Stimulated activated CD4-positive, alpha-beta T cell treated with anti-CD3 and anti-CD28 coated beads, Interleukin-15, amount 100 ng/mL, for 1 hour (primary cell): ENCODE measurements around the gene IL1RAPL1.

Source experiments
- DNase-seq, 2 donors: peaks; one replicate each; pipeline ENCODE4 v3.0.0-alpha.2; 2020; ENCODE audit warnings: low read depth in 1 of 2, low spot score in 1 of 2

IL1RAPL1 gene

DNA sequence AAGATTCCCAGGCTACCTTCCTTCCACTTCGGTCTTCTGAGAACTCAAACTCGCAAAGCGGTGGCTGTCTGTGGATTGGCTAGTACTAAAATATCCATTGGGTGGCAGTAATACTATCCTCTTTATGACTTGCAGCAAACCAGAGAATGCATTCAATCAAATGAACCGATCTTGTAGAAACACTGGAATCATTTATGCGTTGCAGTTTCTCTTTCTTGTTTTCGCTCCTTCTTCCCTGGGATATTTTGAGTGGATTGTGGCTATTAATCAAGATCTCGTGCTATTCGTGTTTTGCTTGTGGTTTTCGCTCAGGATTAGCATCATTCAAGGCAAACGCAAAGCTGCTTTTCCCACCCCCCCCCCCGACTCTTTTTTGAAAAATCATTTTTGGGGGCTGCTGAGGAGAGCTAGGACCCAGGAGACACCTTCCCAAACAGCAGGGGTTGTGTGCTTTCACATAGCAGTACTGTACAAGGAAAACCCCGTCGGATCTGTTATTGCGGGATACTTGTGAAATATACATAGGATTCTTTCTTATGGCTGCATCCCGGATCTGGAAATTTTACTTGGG, at the start of gene IL1RAPL1:
IL1RAPL1 (plus strand) TSS at position 466 of the 571 bp plus-strand sequence.
- DNase-seq: no peak

DNA sequence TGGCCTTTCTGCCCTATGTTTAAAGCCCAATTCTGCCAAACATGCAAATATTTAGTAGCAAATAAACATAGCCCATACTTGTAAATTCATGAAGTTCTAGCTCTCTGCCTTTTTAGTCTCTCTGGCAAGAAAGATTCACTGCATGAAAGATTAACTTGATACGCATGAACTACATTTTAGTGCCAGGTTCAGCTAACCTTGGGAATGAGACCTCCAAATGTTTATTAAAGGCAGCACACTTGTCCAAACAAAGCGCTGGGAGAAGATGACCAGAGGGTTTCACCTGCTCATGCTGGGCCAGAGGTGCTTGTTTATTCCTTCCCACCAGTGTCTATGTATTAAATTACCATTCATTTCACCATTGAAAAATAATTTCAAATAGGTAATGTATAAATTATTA, 44.5 kb upstream of the IL1RAPL1 start:
- DNase-seq: no peak

DNA sequence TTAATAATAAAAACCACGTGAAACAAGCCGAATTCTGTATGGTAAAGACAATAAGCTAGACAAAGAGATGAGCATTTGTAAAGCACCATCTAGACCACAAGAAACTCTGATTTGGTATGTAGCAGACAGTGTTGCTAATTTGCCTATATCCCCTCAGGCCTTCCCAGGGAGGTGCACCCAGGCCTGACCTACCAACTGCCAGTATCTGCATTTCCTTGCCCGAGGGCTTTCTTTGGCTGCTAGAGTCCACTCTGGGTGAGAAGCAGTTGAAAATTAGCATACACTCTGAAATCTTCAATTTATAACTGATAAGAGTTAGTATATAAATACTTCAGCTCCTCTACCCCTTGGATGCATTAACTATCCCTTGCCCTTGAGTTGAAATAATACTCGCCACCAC, 37.4 kb upstream of the IL1RAPL1 start:
- DNase-seq: no peak

DNA sequence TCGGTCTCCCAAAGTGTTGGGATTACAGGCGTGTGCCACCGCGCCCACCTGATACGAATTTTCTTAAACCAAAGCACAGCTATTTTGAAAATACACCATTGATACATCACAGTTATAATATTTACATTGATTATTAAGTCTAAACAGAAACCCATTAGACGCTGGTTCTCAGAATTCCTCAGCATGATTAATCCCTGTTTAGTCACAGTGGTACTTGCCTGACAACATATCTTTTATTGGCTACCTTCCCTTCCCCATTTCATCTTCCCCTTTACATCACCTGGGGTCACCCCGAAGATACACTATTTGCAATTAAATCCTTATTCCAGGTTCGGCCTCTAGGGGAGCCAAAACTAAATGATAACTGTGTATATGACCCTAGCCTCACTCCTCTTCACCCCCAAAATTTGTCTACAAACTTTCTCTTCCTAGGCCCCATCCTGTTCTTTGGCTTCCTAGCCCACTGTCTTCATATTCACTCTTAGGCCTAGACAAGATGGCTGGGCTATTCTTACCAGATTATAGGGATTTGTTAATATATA, 36.8 kb upstream of the IL1RAPL1 start:
- DNase-seq: no peak

DNA sequence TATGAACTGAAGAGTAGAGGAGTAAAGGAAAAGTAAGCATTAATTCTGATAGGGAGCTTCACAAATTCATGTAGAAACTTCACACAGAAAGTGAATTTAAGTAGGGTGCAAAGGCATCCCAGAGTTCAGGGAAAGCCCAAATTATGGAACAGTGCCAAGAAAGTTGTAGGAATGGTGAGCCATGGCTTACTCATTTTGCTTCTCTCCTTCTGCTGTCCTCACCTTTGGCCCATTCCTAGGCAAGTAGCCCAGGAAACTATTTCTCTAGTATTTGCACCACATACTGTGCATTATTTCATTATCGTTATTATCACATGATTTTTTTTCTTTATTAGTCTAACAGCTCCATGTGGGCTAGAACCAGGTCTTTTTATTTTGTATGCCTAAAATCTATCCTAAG, 34.9 kb upstream of the IL1RAPL1 start:
- no peak for DNase-seq

DNA sequence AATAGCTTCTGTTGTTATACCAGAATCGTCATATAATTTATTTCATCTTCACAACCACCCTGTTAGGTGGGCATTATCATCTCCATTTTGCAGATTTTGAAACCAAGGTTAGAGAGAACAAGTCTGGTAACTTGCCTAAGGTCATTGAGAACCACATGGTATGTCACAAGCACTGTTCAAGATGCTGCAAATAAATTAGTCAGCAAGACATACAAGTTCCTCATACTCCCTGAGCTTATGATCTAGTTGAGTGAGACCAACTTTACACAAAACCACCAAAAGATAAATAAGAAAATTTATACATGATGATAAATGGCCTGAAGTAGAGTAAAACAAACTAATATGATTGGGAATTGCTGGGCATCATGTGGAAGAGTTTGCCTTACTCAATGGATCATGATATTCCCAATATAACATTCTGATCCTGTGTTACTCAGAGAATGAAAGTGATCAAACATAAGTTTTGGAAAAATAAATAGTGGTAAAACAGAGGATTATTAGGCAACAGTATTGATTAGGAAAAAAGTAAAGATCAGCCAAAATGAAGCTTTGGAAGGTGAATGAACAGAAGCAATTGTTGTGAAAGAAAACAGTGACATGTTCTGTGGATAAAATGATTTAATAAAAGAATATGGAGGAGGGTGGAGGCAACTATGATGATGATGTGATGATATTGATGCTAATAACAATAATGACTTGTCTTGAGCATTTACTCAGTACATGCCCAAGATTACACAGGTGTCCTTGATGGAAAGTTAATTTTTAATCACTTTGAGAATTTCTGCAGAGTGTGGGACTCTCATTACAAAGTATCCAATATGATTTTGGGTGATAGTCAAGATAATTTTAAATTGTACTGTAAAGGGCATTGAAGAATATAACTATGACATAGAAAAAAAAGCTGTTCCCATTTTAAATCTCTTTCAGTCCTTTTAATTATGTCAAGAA, 34.1 kb upstream of the IL1RAPL1 start:
- no peak for DNase-seq

DNA sequence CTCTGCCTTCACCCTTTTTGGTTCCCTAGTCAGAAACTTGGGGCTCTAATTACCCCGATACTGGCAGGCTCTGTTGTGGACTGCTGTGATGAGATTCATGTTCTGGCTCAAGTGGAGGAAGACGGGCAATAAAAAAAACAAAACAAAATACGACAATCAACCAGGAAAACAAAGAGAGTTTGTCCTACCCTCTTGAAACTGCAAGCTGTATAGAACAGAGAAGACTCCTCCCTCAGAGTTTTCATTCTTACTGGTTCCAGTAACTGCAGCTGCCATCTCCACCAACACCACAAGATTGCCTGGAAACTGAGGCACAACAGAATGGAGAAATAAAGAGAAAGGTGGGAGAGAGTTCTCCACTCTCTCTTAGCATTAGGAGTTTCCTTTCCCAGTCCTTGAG, 11.1 kb upstream of the IL1RAPL1 start:
- DNase-seq: no peak

DNA sequence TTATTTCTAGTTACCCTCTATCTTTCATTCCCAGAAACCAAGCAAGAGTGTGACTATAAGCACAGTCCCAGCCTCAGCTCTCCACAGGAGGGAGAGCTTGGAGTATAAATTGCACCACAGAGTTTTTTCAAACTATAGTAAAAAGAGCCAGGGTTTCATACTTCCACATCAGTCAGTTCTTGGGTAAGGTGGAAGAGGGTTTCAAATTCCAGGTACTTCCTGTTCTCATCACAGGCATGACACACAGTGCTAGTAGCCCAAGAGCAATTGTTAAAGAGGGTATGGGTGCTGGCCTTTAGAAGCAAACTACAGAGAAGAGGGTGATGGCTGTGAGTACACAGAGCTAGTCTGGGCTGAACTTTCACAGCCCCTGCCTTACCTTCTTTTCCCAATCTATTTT, 5.7 kb upstream of the IL1RAPL1 start:
- no peak for DNase-seq

DNA sequence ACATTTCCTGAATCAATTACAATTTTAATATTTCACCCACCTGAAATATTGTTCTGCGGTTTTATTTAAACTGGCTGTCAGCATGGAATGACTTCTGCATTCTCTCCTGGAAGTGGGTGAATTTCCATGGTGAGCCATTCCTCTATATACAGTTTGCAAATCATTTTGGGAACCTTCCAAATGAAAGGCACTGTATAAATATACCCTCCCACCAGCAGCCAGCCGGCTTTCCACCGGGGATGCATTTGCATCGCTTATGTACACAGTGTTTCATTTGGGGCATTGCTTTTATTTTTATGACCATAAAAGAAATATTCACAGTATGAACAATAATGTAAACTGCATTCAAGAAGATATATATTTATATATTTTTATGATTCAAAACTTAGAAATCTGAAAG, 4.7 kb upstream of the IL1RAPL1 start:
- DNase-seq: no peak

DNA sequence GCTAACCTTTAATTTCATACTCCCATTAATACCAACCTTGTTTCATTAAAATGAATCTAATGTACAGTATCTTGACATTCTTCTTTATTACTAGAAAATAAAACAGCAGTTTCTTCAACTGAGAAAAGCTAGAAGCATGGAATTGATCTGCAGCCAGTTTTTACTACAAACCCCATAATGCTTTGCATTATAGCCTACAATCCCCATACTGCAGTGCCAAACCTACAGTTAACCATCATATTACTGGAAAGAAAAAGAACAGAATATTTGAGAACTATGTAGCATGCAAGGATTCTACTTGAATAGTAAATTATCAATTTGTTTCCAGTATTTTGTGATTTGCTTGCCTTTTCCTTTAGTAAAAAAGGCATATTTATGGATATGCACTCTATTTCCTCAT, 3.2 kb upstream of the IL1RAPL1 start:
- no peak for DNase-seq

DNA sequence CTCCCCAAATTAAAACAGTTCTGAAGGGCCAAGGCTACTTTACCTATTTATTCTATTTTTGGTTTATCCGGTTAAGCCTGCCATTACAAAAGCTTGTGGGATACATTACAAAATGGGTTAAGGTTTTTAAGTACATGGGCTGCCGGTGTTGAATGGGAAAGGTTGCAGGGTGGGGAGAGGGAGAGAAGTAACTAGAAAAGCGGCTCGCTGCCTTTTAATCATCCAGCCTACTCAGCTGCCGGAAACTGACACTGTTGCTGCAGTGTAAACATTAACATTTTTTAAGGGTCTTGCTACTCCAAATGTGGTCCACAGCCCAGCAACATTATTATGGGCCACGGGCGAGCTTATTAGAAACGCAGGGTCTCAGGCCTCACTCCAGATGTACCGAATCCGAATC, 1.5 kb upstream of the IL1RAPL1 start:
- no peak for DNase-seq

DNA sequence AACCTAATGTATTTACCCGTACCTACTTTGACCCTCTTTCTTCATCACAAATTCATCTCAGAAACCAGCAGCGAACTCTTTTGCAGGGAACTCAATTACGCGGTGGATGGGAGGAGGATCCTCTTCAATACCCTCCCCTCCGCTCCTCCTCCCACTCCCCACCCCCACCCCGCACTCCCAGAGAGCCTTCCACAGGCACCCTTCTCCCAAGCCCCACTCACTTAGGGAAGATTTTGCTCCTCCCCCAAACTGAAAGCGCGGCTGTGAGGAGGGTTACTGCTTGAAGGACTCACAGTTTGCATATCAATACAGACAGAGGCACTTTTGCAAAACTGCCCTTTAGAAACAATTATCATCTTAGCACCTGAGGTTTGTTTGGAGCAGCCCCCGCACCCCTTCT, 960 bp upstream of the IL1RAPL1 start:
- DNase-seq: no peak

DNA sequence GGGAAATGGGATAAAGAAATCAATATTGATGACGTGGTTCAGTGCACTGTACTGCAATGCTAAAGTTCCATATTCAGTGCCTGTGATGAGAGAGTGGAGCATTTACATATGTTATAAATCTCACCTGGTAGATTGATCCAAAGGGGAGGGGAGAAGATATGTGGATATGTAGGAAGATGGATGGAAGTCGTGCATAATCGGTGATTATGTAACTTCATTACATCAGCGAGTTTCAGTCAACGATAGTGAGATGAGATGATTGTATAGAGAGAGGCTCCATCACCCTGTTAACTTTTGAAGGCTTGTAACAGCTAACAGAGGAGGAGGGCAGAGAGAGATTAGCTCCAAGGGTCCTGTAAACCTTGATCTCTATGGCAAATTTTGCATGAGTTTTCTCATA, 1.8 kb downstream of the IL1RAPL1 start:
- DNase-seq: no peak

DNA sequence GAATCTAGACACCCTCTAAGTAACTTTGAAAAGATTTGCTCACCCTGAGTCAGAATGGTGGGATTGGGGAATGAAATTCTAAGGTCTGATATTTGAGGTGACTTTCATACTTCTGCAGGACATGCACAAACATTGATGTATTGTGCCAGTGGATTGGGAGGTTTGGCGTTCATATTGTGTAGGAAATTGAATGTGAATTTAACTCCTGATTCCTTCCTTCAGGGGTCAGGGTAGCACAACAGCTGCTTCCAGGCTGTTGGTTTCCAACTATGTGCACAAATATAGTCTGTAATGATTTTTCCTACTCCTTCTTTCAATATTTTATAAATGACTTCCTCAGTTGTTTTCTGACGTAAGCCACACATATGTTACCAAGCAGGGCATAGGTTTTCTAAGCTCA, 3.1 kb downstream of the IL1RAPL1 start:
- no peak for DNase-seq

DNA sequence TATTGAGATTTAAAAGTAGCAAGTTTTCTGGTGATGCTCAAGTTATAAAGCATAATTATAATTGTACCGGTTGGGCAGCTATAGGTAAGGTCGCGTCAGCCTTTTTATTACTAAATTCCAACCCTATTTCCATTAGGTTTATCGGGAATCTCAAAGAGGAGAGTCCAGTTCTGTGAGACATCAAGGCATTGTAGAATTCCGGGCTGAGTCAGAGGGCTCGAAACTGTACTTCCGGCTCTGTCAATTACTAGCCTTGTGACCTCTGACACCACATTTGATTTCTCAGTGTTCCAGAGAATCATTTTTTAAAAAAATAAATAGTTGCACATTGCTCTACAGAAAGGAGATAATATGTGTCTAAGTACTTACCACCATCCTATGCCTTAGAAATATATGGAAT, 4.3 kb downstream of the IL1RAPL1 start:
- DNase-seq: no peak

DNA sequence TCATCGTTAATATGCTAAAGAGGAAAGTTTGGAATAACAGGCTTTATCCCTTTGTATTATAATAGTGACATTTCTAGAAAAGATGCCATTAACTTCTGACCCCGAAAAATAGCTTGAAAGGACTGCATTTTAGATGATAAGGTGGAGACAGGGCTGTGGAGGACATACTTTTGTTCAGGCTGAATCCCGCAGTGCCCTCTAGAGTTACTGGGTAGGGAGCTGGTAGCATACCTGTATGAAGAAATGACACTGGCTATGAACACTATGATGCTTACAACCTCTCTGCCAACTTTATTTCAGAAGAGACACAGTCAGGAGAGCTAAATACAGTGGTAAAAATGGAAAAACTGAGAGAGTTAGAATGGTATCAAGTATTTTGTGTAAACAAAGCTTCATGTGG, 8.1 kb downstream of the IL1RAPL1 start:
- DNase-seq: no peak

DNA sequence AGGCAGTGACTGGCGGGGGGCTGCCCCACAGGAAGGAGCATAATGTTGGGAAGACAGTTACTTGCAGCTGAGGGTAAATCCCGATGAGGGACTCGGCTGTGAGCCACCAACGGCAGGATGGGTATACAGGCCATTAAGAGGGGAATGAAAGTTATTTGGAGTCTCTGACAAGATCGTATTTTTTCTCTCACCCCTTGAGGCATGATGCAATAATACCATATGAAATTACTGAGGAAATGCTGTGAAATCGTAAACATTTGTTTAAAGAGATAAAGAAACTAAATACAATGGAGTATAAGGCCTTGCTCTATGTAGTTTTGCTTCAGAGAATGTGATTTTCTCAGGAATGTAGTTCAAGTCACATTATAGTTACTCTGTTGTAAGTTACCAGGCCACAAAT, 12.7 kb downstream of the IL1RAPL1 start:
- no peak for DNase-seq

DNA sequence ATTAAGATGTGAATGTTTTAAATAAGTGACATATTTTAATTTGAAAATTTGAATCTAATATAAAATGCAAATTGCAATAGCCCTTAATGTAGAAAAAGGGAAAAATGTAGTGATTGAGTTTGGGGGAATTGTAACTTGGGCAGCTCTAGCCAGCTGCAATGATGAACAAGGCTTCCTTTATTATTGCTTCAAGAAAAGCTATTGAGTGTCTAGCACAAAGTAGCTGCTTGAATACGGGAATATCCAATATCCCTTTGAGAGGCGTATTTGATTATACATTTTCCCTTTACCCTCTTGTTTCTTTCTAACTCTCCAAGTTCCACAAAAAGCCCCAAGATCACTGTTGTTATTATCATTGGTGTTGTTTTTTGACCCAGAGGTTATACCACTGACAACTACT, 21.8 kb downstream of the IL1RAPL1 start:
- no peak for DNase-seq

DNA sequence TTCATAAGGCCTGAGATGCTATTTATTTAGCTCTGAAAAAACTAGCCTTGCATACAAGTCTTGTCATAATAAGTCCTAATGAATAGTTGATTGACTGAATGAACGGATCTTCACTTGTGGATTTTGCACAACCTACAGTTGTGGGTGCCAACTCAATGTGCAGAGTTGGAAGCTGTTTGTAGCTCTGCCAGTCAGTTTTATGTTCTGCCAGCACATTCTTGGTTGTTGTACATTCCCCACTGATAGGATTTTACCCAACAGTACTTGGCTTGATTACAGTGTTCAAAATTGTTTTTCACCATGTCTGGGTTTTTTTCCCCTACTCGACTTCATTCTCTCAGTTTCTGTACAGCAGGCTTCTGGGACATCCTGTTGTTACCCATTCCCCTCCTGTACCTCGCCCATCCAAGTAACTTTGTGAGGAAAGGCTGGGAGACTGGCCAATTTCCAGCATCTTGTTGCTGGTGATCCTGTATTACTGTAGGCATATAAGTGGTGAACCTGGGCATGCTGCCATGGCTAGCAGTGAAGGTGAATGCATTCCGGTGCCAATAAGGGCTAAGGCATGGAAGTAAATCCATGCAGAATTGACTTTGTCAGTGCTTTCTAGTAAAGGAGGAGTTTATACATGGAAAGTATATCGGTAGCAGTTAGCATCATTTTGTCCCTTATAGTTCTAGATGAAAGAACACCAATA, 22.8 kb downstream of the IL1RAPL1 start:
- no peak for DNase-seq

DNA sequence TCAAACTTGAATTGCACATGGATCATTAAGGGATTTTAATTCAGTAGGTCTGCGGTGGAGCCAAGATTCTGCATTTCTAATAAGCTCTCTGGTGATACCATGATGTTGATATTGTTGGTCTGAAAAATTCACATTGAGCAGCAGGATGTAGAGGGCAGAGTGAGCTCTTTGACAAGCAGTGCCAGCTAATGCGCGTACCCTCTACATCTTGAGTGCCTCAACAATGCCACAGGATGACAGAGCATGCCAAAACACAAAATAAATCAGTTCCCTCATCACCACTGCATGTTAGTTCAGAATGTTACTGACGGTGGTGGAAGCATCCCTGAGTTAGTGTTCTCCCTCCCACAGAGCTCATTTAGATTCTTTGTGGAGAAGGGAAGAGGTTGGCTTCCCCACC, 23.5 kb downstream of the IL1RAPL1 start:
- no peak for DNase-seq

DNA sequence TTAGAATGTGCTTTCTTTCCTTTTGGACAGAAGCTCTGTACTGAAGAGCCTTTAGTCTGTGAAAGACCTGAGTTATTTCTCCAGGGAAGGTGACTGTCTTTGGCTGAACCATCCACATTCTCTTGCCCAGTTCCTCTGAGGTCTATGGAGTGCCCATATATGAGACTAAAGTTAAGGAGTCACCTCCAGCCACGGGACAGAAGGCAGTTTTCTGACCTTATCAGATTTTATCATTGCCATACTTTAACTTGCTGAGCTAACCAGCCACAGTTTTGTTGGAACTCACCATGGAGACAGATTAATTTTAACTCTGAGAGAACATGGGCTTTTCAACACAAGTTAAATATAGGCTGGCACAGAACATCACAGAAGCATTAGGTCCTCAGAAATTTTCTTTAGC, 26.3 kb downstream of the IL1RAPL1 start:
- DNase-seq: no peak

DNA sequence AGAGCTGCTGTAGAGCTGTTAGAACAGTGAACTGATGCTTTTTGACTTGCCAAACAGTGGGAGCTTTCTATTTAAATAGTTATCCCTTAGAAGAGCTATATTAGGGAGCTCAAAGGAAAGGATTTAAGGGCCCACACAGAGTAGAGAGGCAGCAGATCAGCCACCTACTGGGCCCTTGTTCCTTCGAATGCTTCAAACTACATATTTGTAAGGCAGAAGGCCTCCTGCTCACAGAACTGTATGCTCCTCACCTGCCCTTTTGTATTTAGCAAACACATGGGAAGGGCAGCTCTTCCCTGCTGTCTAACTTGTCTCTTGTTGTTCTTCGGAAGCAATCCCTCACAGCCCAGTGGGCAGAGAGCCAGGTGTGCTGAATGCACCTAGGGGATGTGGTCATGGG, 38.0 kb downstream of the IL1RAPL1 start:
- DNase-seq: no peak
